HCT116 (cell line): Measurements from ENCODE around the gene NPEPL1. TPM values are rescaled to one million over a fixed set of nuclear protein-coding genes. Genes with fewer than 3 reads are reported as not detected.

ENCODE experiments used
- ATAC-seq: fragments of 200-7000 bp; cut with Tn5 transposase; 2 replicates; pipeline ENCODE4 v1.9.1; 2020; ENCODE audit warnings: mild to moderate bottlenecking, moderate library complexity
- BruUV-seq: library from RNA; stranded (reverse); fragments of 400-500 nt; replicated peaks from 2 replicates; lab custom pipeline; 2021; lab: Mats Ljungman, UMichigan
- CTCF ChIA-PET: fragments of 300-600 bp; sonication (Branson Sonifier 250); formaldehyde crosslinking; loops from one replicate; lab custom pipeline; 2021; ENCODE audit warnings: antibody characterized with exemption; lab: Charles Lee
- POLR2A ChIA-PET: fragments of 300-600, 350-600 bp; sonication (Branson Sonifier 250); formaldehyde crosslinking; loops from one replicate; lab custom pipeline; 2021; ENCODE audit warnings: antibody characterized with exemption; lab: Charles Lee
- RAD21 ChIA-PET, 2 experiments: fragments of 300-600 bp; sonication (Branson Sonifier 250); formaldehyde crosslinking; loops; one replicate each; lab custom pipeline; 2023; ENCODE audit warnings: low total read pairs in 2 of 2; ENCODE audit not compliant: uncharacterized antibody in 2 of 2, unreplicated experiment in 2 of 2, low non-redundant PET in 1 of 2; lab: Charles Lee
- DNase-seq: peaks from one replicate; pipeline ENCODE4 v3.0.0-alpha.2; 2010; ENCODE audit warnings: low read depth, low spot score
- H2AFZ ChIP-seq: fragments of 200-600 bp; shearing (Covaris generic), sonication (generic); 2 replicates; pipeline ENCODE4 v1.6.1; 2017; ENCODE audit warnings: low read depth, mixed run types, mixed read lengths, antibody characterized with exemption, low read length; ENCODE audit not compliant: poor library complexity, severe bottlenecking
- H3K27ac ChIP-seq: 2 replicates; pipeline ENCODE4 v1.5.1; 2012; ENCODE audit warnings: low read depth, low read length
- H3K27me3 ChIP-seq: fragments of 200-600 bp; sonication (generic); 2 replicates; pipeline ENCODE4 v1.6.1; 2016; ENCODE audit warnings: mixed run types, low read length, mixed read lengths; ENCODE audit not compliant: insufficient read depth
- H3K36me3 ChIP-seq, 2 experiments: fragments of 200-500 bp in 1 of 2; fragments of 200-600 bp in 1 of 2; sonication (Bioruptor generic) in 1 of 2; sonication (generic) in 1 of 2; 2 replicates each; pipeline versions ENCODE4 v1.5.1 to v1.6.1; 2014 to 2016; ENCODE audit warnings: low read length in 2 of 2, inconsistent platforms in 1 of 2, mixed read lengths in 1 of 2, mixed run types in 1 of 2; ENCODE audit not compliant: insufficient read depth in 2 of 2, control insufficient read depth in 1 of 2
- H3K4me1 ChIP-seq, 2 experiments: fragments of 200-600 bp in 1 of 2; sonication (generic) in 1 of 2; 2 replicates each; pipeline versions ENCODE4 v1.5.1 to v1.6.1; 2012 to 2017; ENCODE audit warnings: low read length in 2 of 2, inconsistent platforms in 1 of 2, mild to moderate bottlenecking in 1 of 2, mixed read lengths in 1 of 2, mixed run types in 1 of 2, moderate library complexity in 1 of 2; ENCODE audit not compliant: insufficient read depth in 2 of 2, control insufficient read depth in 1 of 2
- H3K4me2 ChIP-seq: fragments of 200-600 bp; sonication (generic); 2 replicates; pipeline ENCODE4 v1.6.1; 2017; ENCODE audit warnings: mixed run types, low read length, mixed read lengths
- H3K4me3 ChIP-seq, 2 experiments: fragments of 200-600 bp in 1 of 2; sonication (generic) in 1 of 2; replicated peaks in 1 of 2; 2 replicates each; pipeline ENCODE4 v1.5.1; 2011 to 2016; ENCODE audit warnings: low read length in 2 of 2, control low read depth in 1 of 2, low read depth in 1 of 2, mild to moderate bottlenecking in 1 of 2, mixed read lengths in 1 of 2, mixed run types in 1 of 2
- H3K79me2 ChIP-seq: fragments of 200-600 bp; sonication (generic); 2 replicates; pipeline ENCODE4 v1.6.1; 2017; ENCODE audit warnings: mild to moderate bottlenecking, mixed run types, low read length, moderate library complexity, mixed read lengths; ENCODE audit not compliant: insufficient read depth
- H3K9ac ChIP-seq: fragments of 200-600 bp; sonication (generic); 2 replicates; pipeline ENCODE4 v1.6.1; 2016; ENCODE audit warnings: low read length, mixed read lengths
- H3K9me2 ChIP-seq: fragments of 200-600 bp; sonication (generic), shearing (Covaris generic); 2 replicates; pipeline ENCODE4 v1.6.1; 2017; ENCODE audit warnings: mixed run types, mild to moderate bottlenecking, moderate library complexity; ENCODE audit not compliant: insufficient read depth
- H3K9me3 ChIP-seq, 2 experiments: fragments of 200-500 bp in 1 of 2; fragments of 200-600 bp in 1 of 2; sonication (Bioruptor generic) in 1 of 2; sonication (generic) in 1 of 2; 2 replicates each; pipeline ENCODE4 v1.6.1; 2014 to 2017; ENCODE audit warnings: low read length in 2 of 2, mixed read lengths in 2 of 2, inconsistent platforms in 1 of 2, low read depth in 1 of 2, mild to moderate bottlenecking in 1 of 2, mixed run types in 1 of 2, moderate library complexity in 1 of 2; ENCODE audit not compliant: control insufficient read depth in 1 of 2, insufficient read depth in 1 of 2
- H4K20me1 ChIP-seq: fragments of 200-600 bp; sonication (generic), shearing (Covaris generic); 2 replicates; pipeline ENCODE4 v1.6.1; 2017; ENCODE audit warnings: mixed run types, mild to moderate bottlenecking, moderate library complexity; ENCODE audit not compliant: insufficient read depth
- CEBPB ChIP-seq: IDR thresholded peaks from 2 replicates; pipeline ENCODE4 v1.6.1; 2012; ENCODE audit warnings: low read depth
- ELF1 ChIP-seq: IDR thresholded peaks from 2 replicates; pipeline ENCODE4 v1.6.1; 2012; ENCODE audit warnings: low read depth, borderline replicate concordance
- EZH2 ChIP-seq: fragments of 200-600 bp; sonication (generic); IDR thresholded peaks from 2 replicates; pipeline ENCODE4 v1.6.1; 2017; ENCODE audit warnings: antibody characterized with exemption, mixed run types
- EZH2phosphoT487 ChIP-seq: fragments of 200-600 bp; IDR thresholded peaks from 2 replicates; pipeline ENCODE4 v1.6.1; 2018; ENCODE audit warnings: antibody characterized with exemption, borderline replicate concordance
- POLR2AphosphoS5 ChIP-seq: IDR thresholded peaks from 2 replicates; pipeline ENCODE4 v1.6.1; 2011; ENCODE audit warnings: mild to moderate bottlenecking, low read depth, low read length, moderate library complexity
- RAD21 ChIP-seq: IDR thresholded peaks from 2 replicates; pipeline ENCODE4 v1.6.1; 2012; ENCODE audit warnings: low read depth, mild to moderate bottlenecking
- SIN3A ChIP-seq: IDR thresholded peaks from 2 replicates; pipeline ENCODE4 v1.6.1; 2012; ENCODE audit warnings: low read depth
- SP1 ChIP-seq: IDR thresholded peaks from 2 replicates; pipeline ENCODE4 v1.6.1; 2012; ENCODE audit warnings: low read depth
- TCF7L2 ChIP-seq: IDR thresholded peaks from 2 replicates; pipeline ENCODE4 v1.7.0; 2011; ENCODE audit warnings: borderline replicate concordance, inconsistent platforms; ENCODE audit not compliant: insufficient read depth, insufficient read length; ENCODE audit errors: extremely low read depth
- YY1 ChIP-seq: IDR thresholded peaks from 2 replicates; pipeline ENCODE4 v1.6.1; 2011; ENCODE audit warnings: low read length, low read depth, moderate library complexity, mild to moderate bottlenecking; ENCODE audit not compliant: insufficient replicate concordance; ENCODE audit errors: extremely low read depth
- ZFX ChIP-seq: fragments of 450-650 bp; IDR thresholded peaks from 2 replicates; pipeline ENCODE4 v1.6.1; 2017
- ZNF274 ChIP-seq: fragments of 200-500 bp; sonication (Bioruptor generic); IDR thresholded peaks from 2 replicates; pipeline ENCODE4 v1.6.1; 2014; ENCODE audit warnings: mild to moderate bottlenecking, low read depth, low read length, inconsistent platforms
- intact Hi-C: fragments of 100-400 bp; cut with micrococcal nuclease; formaldehyde crosslinking; loops from 2 replicates; pipeline ENCODE4 v1.10.0; 2022
- total RNA-seq: library from RNA; stranded (reverse); gene quantifications from one replicate; pipeline ENCODE4 v1.2.1, GENCODE V29; 2021; ENCODE audit not compliant: unreplicated experiment
- TF ChIP-seq, protein P1 (sequence below): IDR thresholded peaks from 2 replicates; pipeline ENCODE4 v1.6.1; 2011; ENCODE audit warnings: mild to moderate bottlenecking, low read length, moderate library complexity; ENCODE audit not compliant: insufficient replicate concordance; ENCODE audit errors: extremely low read depth
- TF ChIP-seq, protein P2 (sequence below), 3 experiments: fragments of 200-600 bp in 1 of 3; sonication (generic) in 1 of 3; IDR thresholded peaks in 2 of 3; conservative IDR thresholded peaks in 1 of 3; 2 replicates each; pipeline ENCODE4 v1.5.1; 2012 to 2017; ENCODE audit warnings: low read depth in 2 of 3, low read length in 2 of 3, antibody characterized with exemption in 1 of 3, borderline replicate concordance in 1 of 3, control low read depth in 1 of 3, mild to moderate bottlenecking in 1 of 3, mixed read lengths in 1 of 3, mixed run types in 1 of 3, moderate library complexity in 1 of 3; ENCODE audit not compliant: insufficient read depth in 1 of 3
- TF ChIP-seq, protein P3 (sequence below): IDR thresholded peaks from 2 replicates; pipeline ENCODE4 v1.6.1; 2012
- TF ChIP-seq, protein P4 (sequence below): IDR thresholded peaks from 2 replicates; pipeline ENCODE4 v1.6.1; 2012

Gene NPEPL1
- total RNA-seq, 1 experiment from 2014 or later: 16.6 TPM

DNA sequence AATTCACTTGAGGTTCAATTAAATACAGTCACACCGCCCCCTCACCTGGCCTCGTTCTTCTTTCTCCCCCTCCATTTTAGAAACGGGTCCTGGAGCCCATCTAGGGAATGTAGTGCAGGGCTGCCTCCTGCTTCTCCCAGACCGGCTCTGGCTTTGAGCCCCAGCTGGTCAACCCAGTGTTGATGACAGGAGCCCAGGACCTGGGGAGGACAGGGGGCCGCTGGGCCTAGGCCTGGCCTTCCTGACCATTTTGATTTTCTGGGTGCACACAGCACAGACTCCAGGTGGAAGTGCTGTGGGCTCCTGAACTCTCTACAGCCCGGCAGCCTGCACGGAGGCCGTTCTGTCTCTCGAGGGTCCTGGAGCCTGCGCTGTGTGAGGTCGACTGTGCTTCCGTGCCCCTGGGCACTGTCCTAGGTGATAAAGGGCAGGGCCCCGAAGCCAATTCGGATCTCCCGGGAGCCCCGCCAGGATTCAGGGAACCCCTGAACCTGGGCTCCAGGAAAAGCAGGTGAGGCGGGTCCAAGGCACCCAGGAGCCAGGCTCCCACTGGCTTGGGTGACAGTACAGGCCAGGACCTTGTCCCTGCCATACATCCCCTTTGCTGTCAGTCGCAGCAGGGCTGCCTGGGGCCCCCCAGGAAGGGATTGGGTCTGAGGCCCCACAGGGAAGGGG is 23.3 kb downstream of the NPEPL1 start:
- no peak overlapping the region for H3K27ac ChIP-seq
- CTCF ChIA-PET: no interaction called here
- H3K9me3 ChIP-seq: no peaks in the 10 kb centered on the region
- TF ChIP-seq TCF7L2 (no peak), ELF1 (no peak), RAD21 (no peak), SP1 (no peak), POLR2AphosphoS5 (no peak), EZH2phosphoT487 (no peak), YY1 (no peak), ZFX (no peak), CEBPB (no peak), EZH2 (no peak), ZNF274 (no peak), SIN3A (no peak)
- TF ChIP-seq, protein P1, sequence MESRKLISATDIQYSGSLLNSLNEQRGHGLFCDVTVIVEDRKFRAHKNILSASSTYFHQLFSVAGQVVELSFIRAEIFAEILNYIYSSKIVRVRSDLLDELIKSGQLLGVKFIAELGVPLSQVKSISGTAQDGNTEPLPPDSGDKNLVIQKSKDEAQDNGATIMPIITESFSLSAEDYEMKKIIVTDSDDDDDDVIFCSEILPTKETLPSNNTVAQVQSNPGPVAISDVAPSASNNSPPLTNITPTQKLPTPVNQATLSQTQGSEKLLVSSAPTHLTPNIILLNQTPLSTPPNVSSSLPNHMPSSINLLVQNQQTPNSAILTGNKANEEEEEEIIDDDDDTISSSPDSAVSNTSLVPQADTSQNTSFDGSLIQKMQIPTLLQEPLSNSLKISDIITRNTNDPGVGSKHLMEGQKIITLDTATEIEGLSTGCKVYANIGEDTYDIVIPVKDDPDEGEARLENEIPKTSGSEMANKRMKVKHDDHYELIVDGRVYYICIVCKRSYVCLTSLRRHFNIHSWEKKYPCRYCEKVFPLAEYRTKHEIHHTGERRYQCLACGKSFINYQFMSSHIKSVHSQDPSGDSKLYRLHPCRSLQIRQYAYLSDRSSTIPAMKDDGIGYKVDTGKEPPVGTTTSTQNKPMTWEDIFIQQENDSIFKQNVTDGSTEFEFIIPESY: no peak
- TF ChIP-seq, protein P2, sequence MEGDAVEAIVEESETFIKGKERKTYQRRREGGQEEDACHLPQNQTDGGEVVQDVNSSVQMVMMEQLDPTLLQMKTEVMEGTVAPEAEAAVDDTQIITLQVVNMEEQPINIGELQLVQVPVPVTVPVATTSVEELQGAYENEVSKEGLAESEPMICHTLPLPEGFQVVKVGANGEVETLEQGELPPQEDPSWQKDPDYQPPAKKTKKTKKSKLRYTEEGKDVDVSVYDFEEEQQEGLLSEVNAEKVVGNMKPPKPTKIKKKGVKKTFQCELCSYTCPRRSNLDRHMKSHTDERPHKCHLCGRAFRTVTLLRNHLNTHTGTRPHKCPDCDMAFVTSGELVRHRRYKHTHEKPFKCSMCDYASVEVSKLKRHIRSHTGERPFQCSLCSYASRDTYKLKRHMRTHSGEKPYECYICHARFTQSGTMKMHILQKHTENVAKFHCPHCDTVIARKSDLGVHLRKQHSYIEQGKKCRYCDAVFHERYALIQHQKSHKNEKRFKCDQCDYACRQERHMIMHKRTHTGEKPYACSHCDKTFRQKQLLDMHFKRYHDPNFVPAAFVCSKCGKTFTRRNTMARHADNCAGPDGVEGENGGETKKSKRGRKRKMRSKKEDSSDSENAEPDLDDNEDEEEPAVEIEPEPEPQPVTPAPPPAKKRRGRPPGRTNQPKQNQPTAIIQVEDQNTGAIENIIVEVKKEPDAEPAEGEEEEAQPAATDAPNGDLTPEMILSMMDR (IDR thresholded peaks at IDR 0.05 in 2 of 3, conservative IDR thresholded peaks at IDR 0.05 in 1 of 3; ENCODE audit: borderline replicate concordance in 1 of 3, insufficient read depth in 1 of 3, low read depth in 2 of 3, low read length in 2 of 3): no peak
- TF ChIP-seq, protein P3, sequence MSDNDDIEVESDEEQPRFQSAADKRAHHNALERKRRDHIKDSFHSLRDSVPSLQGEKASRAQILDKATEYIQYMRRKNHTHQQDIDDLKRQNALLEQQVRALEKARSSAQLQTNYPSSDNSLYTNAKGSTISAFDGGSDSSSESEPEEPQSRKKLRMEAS: no peak
- TF ChIP-seq, protein P4, sequence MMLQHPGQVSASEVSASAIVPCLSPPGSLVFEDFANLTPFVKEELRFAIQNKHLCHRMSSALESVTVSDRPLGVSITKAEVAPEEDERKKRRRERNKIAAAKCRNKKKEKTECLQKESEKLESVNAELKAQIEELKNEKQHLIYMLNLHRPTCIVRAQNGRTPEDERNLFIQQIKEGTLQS: no peak
- TF ChIP-seq, all 23 proteins: peak for 0
- H3K9me2 ChIP-seq: no peaks in the 10 kb centered on the region
- no peaks in the 10 kb centered on the region for H3K79me2 ChIP-seq
- H3K27me3 ChIP-seq: no peaks in the 10 kb centered on the region
- no peaks in the 10 kb centered on the region for H3K4me1 ChIP-seq
- no peak overlapping the region for H3K4me3 ChIP-seq
- ChIA-PET POLR2A (no interaction called here), RAD21 (no interaction called here)
- H3K4me2 ChIP-seq: no peak overlapping the region
- H2AFZ ChIP-seq: no peak overlapping the region
- H4K20me1 ChIP-seq: no peaks in the 10 kb centered on the region
- no TSS peak for BruUV-seq
- ATAC-seq: no peak
- no peak overlapping the region for H3K9ac ChIP-seq
- DNase-seq: no peak
- H3K36me3 ChIP-seq: no peaks in the 10 kb centered on the region
- intact Hi-C loops: no loop called here
